ENCODE measurements around the gene IGF1R. TPM values are rescaled to one million over a fixed set of nuclear protein-coding genes. Genes with fewer than 3 reads are reported as not detected.
A peak's percentile ranks its signal among the peaks of the same experiment; 100 is the strongest.

The IGF1R gene
- total RNA-seq, 1 donor from 2014 or later = 47.7 TPM

DNA sequence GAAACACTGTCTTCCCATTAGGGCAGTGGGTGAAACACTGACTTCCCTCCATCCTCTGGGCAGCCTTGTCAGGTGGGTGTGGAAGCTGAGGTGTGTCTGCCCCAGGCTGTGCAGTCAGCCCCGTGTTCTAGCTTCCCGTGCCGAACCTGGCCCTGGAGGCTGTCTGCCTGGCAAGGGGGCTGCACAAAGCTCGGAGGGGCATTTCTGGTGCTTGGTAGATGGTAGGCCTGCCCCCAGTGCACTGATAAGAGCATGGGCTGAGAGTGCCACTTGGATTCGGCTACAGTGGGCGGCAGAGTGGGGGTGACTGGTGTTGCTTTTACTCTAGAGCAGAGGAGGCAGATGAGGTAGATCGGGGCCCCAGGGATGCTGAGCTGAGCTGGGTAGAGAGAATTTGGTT is 21.3 kb downstream of the IGF1R start:
- DNase-seq = no peak
- intact Hi-C loops (cut with DNase I) = no loop called here
- Histone ChIP-seq H3K4me1 (peaks cover 68% of the 10 kb centered on the region), H3K27me3 (ENCODE audit: low read depth) (no peaks in the 10 kb centered on the region), H3K9me3 (no peaks in the 10 kb centered on the region), H3K4me3 (no peak overlapping the region), H3K36me3 (no peaks in the 10 kb centered on the region), H3K27ac (no peak overlapping the region)
- TF ChIP-seq, protein P1, sequence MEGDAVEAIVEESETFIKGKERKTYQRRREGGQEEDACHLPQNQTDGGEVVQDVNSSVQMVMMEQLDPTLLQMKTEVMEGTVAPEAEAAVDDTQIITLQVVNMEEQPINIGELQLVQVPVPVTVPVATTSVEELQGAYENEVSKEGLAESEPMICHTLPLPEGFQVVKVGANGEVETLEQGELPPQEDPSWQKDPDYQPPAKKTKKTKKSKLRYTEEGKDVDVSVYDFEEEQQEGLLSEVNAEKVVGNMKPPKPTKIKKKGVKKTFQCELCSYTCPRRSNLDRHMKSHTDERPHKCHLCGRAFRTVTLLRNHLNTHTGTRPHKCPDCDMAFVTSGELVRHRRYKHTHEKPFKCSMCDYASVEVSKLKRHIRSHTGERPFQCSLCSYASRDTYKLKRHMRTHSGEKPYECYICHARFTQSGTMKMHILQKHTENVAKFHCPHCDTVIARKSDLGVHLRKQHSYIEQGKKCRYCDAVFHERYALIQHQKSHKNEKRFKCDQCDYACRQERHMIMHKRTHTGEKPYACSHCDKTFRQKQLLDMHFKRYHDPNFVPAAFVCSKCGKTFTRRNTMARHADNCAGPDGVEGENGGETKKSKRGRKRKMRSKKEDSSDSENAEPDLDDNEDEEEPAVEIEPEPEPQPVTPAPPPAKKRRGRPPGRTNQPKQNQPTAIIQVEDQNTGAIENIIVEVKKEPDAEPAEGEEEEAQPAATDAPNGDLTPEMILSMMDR (IDR thresholded peaks at IDR 0.05) = no peak
- ATAC-seq = no peak

DNA sequence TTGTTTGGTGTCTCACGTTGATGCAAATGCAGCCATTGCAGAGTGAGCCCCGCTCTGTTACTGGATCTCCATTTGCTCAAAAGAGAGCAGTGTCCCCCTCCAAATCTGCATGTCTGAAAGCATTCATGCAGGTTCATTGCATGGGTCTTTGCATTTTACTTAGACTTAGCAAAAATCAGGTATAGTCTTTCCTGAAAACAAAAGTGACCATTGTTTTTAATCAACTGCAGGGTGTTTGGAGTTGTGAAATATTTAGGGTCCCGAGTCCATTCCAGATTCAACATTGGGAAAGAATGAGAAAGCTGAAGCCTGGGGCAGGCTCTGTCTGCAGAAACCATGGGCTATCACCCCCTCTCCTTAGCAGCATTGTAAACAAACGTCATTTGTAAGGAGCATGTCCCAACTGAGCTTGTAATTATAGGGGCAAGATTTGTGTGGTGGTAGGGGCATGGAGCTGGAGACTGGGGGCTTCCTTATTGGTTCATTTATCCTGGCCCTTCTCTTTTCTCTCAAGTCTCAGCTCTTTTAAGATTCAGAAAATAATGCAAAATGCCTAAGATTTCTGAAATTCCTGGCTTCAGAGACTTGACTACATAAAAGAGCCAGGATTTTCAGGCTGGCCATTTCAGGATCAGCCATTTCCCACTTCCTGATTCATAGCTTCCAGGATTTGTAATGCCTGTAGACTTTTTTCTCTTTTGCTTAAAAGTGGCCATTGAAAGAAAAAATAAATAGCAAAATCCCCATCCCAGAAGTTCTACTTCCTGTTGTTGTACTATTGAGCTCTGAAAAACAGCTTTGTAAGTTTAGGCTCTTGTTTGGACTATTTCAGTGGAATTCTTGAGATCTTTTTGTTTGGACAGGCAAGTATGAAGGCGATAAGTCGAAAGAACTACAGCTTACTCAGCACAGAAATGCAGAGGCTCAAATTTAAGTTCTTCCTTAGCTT is 23.0 kb downstream of the IGF1R start:
- Histone ChIP-seq H3K36me3 (no peaks in the 10 kb centered on the region), H3K4me3 (no peak overlapping the region), H3K4me1 (peaks cover 71% of the 10 kb centered on the region), H3K27me3 (ENCODE audit: low read depth) (no peaks in the 10 kb centered on the region), H3K27ac (peak overlapping the region; percentile 50), H3K9me3 (no peaks in the 10 kb centered on the region)
- intact Hi-C loops (cut with DNase I) = no loop called here
- peak; percentile 34 to 49 for ATAC-seq
- TF ChIP-seq, protein P1 (IDR thresholded peaks at IDR 0.05) = no peak
- no peak for DNase-seq

DNA sequence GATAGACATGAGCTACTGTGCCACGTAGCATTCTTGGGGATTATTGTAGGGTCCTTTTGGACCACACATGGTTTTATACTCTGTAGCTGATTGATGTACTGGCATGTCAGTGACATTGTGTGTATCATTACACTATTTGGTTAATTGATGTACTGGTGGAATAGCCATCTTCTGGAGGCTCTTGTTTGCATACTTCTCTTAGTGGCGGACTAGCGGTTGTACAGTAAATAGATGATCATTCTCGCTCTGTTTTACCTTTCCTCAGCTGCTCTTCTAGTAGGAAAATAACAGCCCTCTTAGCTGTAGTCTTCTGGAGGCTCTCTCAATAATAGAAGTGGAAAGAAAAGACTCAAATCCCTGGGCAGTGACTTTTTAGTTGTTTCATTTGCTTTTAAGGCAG is 24.8 kb downstream of the IGF1R start:
- Histone ChIP-seq H3K27me3 (ENCODE audit: low read depth) (no peaks in the 10 kb centered on the region), H3K36me3 (no peaks in the 10 kb centered on the region), H3K9me3 (no peaks in the 10 kb centered on the region), H3K27ac (no peak overlapping the region), H3K4me1 (peaks cover 60% of the 10 kb centered on the region), H3K4me3 (no peak overlapping the region)
- ATAC-seq = no peak
- TF ChIP-seq, protein P1 (IDR thresholded peaks at IDR 0.05) = no peak
- intact Hi-C loops (cut with DNase I) = no loop called here
- DNase-seq = no peak

DNA sequence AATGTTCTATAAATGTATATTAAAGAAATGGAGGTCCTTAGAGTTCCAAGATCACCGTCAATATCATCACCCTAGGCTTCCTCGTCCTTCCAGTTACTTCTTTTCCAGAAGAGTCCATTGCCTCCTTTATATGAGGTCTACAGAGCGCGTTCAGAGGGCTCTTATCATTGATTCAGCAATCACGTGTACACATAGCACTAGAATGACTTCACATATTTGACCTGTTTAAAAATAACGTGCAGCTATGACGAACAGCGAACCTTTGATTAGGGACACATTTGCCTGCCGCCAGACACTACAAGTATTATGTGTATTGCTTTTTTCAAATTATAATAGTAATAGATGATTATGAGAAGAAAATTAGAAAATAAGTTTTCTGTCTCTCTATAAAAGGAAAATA is 26.0 kb downstream of the IGF1R start:
- DNase-seq = no peak
- ATAC-seq = peak; percentile 76 to 90
- Histone ChIP-seq H3K4me3 (no peak overlapping the region), H3K27ac (no peak overlapping the region), H3K9me3 (no peaks in the 10 kb centered on the region), H3K4me1 (peaks cover 48% of the 10 kb centered on the region), H3K36me3 (no peaks in the 10 kb centered on the region), H3K27me3 (ENCODE audit: low read depth) (no peaks in the 10 kb centered on the region)
- intact Hi-C loops (cut with DNase I) = no loop called here
- TF ChIP-seq, protein P1 (IDR thresholded peaks at IDR 0.05) = no peak

DNA sequence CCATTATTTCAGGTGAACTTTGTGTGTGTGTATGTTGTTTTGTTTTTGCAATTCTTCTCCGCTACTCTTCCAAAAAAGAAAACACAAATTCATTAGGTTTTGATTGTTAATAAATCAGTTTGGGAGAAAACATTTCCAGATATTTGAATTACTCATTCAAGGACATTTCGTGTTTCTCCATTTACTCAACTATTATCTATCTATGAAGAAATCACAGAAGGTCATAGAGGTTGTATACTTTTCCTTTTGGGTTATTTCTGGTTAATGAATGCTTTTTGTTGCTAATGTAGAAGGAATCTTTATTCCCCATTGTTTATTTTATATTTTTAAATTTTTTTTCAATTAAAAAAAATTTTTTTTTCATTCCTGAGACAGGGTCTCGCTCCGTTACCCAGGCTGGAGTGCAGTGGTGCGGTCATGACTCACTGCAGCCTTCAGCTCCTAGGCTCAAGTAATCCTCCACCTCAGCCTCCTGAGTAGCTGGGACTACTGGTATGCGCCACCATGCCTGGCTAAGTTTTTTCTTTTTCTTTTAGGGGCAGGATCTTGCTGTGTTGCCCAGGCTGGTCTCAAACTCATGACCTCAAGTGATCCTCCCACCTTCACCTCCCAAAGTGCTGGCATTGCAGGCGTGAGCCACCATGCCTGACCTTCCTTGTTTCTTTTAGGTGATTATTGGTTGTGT is 28.4 kb downstream of the IGF1R start:
- Histone ChIP-seq H3K27ac (no peak overlapping the region), H3K9me3 (no peaks in the 10 kb centered on the region), H3K4me1 (peaks cover 27% of the 10 kb centered on the region), H3K36me3 (no peaks in the 10 kb centered on the region), H3K4me3 (no peak overlapping the region), H3K27me3 (ENCODE audit: low read depth) (no peaks in the 10 kb centered on the region)
- intact Hi-C loops (cut with DNase I) = no loop called here
- ATAC-seq = no peak
- DNase-seq = no peak
- TF ChIP-seq, protein P1 (IDR thresholded peaks at IDR 0.05) = no peak
